Globus pallidus (tissue), 1 donor: ENCODE results near the gene SERAC1.
"Not testable (repeated sequence)": the region's sequence is repeated elsewhere in the genome, so short reads cannot be mapped to it uniquely, and the experiment has no call there.

ENCODE experiments used
- DNase-seq: peaks from one replicate; pipeline ENCODE4 v3.0.0-alpha.2; 2015; ENCODE audit warnings: low spot score

SERAC1 gene

GRCh38 chr6:158168040-158168289 is at the start of gene SERAC1:
SERAC1 (minus strand) TSS chr6:158168262; CDS start chr6:158158363, 9,899 bp downstream.
- DNase-seq: no peak

GRCh38 chr6:158213925-158214674 is 46.0 kb upstream of the SERAC1 start:
- DNase-seq: peak; percentile 79

DNA sequence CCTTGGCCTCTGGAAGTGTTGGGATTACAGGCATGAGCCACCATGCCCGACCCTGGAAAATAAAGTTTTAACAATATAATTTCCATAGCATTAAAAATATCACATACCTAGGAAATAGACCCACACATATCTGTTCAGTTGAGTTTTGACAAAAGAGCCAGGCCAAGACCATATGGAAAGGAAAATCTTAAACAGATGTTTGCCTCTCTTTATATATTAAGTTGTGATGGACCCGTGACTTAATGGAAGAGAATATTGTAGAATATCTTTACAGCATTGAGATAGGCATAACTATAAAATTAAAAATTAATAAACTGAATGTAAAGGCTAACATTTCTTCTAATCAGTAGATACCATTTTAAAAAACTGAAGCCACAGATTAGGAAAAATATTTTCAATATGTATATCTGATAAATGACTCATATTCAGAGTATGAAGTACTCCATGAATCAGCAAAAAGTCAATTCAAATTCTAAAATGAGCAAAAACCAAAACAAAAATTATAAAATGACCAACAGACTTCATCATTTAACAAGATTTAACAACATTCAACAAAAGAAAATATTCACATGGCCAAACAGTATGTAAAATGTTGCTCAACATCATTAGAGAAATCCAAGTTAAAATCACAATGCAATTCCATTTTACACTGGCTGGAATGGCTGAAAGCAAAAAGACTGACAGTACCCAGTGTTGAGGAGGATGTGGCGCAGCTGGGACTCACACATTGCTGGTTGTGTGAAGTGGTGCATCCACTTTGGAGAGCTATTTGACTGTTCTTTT is 43.4 kb upstream of the SERAC1 start:
- no peak for DNase-seq

- not testable (repeated sequence) for DNase-seq
Observed at GRCh38 chr6:158209582-158210333, 41.7 kb upstream of the SERAC1 start.

GRCh38 chr6:158208226-158209030 is 40.4 kb upstream of the SERAC1 start:
- DNase-seq: not testable (repeated sequence)

- DNase-seq: no peak
Observed at GRCh38 chr6:158207422-158207788, 39.3 kb upstream of the SERAC1 start.

DNA sequence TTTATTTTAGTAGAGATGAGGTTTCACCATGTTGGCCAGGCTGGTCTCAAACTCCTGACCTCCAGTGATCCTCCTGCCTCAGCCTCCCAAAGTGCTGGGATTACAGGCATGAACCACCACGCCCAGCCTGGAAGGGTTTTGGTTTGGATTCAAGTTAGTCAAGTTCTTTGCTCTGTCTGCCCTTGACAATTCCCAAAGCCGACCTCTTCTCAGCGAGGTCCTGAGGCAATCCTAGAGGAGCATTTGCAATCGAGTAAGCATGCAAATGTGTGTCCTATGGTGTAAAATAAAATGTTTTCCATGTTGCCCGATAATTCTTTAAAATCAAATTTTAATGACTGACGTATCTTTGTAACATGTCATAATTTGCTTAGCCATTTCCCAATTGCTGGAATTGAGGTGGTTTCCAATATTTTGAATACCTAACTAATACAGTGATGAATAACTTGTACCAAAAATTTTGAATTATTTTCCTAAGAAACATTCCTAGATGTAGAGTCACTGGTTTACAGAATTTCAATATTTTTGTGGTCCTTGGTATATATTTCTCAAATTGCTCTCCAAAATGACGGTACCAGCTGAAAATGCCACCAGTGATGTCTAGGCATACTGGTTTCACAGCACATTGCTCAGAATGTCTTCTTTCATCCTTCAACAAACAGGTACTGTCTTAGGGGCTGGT is 38.8 kb upstream of the SERAC1 start:
- no peak for DNase-seq

GRCh38 chr6:158205169-158205944 is 37.3 kb upstream of the SERAC1 start:
- no peak for DNase-seq

DNA sequence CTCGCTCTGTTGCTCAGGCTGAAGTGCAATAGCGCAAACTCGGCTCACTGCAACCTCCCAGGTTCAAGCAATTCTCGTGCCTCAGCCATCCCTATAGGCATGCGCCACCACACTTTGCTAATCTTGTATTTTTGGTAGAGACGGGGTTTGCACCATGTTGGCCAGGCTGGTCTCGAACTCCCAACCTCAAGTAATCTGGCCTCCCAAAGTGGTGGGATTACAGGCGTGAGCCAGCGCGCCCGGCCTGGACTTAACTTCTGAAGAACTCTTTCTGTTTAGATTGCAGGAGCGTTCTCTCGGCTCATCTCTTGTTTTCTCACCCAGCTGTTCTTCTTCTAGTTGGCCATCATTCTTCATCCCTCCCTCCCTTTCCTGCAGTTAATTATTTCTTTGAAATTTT is 30.4 kb upstream of the SERAC1 start:
- no peak for DNase-seq

DNA sequence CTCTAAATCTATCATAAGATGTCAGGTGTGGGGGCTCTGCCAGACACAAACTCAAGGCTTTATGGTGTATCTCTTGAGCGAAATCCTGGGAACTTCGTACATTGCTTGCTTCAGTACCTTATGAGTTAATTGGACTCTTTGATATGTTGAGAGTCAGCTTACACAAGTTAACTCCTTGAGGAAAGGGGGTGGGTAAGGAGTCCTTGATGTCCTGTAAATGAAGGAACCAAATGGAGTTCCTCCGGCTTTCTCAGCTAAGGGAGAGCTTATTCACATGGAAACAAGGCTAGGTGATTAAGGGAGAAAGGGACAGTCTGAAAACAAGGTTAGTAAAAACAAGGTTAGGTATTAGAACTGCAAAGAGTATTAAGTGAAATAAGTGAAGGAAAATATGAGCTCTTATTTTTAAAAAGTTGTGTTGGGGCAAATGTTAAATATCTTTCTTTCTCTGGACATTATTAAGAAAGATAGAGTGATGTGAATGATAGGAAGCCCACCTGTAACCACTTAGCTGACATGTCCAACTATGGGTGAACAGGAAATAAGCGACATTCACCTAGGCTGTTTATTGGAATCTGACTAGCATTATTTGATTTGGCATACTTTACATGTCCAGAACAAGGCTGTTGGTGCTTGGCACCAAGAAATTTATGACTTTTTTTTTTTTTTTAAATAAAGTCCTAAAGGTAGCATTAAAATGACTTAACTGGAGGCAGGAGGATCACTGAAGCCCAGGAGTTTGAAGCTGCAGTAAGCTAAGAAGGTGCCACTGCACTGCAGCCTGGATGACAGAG is 26.6 kb upstream of the SERAC1 start:
- DNase-seq: no peak

DNA sequence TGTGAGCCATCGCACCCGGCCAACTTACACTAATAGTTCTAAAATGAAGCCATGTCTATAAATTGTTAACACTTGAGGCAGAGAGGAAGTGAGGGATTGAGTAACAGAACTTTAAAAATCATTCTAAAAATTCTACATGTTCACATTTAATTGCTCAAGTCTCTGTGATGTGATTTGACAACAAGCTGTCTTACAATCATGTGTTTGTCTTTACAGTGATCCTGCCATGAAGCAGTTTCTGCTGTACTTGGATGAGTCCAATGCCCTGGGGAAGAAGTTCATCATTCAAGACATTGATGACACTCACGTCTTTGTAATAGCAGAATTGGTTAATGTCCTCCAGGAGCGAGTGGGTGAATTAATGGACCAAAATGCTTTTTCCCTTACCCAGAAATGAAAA is 23.7 kb upstream of the SERAC1 start:
- DNase-seq: no peak

DNA sequence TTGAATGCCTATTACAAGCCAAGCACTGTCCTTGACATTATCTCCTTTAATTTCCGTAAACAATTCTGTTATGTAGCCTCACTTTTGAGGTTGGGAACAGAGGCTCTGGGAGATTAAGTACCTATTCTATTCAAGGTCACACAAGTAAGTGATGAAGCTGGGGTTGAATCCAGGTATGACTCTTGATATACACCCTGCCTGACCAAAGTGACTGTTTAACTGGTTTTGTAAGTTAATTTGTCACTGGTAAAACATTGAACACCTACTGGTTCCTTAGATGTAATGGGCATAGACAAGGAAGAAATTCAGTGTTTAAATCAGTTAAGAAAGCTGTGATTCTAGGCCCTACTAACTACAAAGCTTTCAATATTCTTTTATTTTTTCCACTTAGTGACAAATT is 23.0 kb upstream of the SERAC1 start:
- no peak for DNase-seq

DNA sequence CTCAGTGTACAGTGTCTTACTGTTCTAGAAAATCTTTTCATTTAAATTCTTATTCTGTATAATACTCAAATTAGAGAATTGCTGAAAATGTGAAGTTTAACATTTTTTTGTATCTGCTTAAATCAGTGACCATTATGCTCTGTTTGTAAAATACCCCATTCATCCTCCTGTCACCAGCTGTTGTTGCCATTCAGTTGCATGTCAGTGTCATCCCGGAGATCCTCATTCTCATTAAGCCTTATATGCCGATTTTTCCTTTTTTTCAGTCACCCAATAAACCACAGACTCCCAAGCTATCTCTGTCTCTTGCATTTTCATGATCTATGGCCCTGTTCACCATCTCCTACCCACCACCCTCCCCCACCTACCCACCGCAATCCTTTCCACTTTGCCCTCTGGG is 20.5 kb upstream of the SERAC1 start:
- DNase-seq: peak; percentile 46

GRCh38 chr6:158185729-158186456 is 17.8 kb upstream of the SERAC1 start:
- no peak for DNase-seq

- DNase-seq: no peak
Observed at GRCh38 chr6:158184608-158185007, 16.5 kb upstream of the SERAC1 start.

DNA sequence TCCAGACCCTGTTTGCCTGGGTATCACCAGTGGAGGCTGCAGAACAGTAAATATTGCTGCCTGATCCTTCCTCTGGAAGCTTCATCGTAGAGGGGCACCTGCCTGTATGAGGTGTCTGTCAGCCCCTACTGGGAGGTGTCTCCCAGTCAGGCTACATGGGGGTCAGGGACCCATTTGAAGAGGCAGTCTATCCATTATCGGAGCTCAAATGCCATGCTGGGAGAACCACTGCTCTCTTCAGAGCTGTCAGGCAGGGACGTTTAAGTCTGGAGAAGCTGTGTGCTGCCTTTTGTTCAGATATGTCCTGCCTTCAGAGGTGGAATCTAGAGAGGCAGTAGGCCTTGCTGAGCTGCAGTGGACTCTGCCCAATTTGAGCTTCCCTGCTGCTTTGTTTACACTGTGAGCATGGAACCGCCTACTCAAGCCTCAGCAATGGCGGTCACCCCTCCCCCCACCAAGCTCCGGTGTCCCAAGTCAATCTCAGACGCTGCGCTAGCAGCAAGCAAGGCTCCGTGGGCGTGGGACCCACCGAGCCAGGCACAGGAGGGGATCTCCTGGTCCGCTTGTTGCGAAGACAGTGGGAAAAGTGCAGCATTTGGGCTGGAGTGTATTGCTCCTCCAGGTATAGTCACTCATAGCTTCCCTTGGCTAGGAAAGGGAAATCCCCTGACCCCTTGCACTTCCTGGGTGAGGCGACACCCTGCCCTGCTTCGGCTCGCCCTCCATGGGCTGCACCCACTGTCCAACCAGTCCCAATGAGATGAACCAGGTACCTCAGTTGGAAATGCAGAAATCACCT is 15.3 kb upstream of the SERAC1 start:
- not testable (repeated sequence) for DNase-seq

DNA sequence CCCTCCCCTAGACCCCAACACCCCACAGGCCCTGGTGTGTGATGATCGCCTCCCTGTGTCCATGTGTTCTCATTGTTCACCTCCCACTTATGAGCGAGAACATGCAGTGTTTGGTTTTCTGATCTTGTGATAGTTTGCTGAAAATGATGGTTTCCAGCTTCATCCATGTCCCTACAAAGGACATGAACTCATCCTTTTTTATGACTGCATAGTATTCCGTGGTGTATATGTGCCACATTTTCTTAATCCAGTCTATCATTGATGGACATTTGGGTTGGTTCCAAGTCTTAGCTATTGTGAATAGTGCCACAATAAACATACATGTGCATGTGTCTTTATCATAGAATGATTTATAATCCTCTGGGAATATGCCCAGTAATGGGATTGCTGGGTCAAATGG is 9.7 kb upstream of the SERAC1 start:
- not testable (repeated sequence) for DNase-seq

DNA sequence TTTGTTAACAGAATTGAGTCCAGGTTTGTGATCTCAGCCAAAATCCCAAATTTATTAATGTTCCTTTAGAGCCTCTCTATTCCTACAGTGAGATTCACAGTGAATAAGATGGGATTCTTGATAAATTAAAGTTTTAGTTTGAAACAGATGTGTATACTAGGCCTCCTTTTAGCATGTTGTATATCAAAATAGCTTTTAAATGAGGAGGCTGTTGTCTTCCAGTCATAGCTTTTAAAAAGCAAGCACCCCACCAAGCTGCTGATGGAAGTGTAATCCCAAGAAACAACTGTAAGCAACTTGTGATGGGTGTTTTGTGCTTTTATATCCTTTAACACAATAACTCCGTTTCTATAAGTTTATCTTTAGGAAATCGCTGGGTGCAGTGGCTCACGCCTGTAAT is 7.0 kb upstream of the SERAC1 start:
- DNase-seq: no peak
